Central memory CD8-positive, alpha-beta T cell (primary cell): Measurements from ENCODE around the gene KCNIP1.

Experiments used
- ATAC-seq: fragments of 150-1000 bp; cut with Tn5 transposase; replicated peaks from 2 replicates; pipeline ENCODE4 v1.10.0; 2022; ENCODE audit warnings: mild to moderate bottlenecking, moderate FRiP score, moderate number of reproducible peaks; ENCODE audit not compliant: poor library complexity, severe bottlenecking; ENCODE audit errors: extremely low read depth
- DNase-seq, 2 donors: peaks; one replicate each; pipeline ENCODE4 v3.0.0; 2021; ENCODE audit warnings: low spot score in 2 of 2
- H3K27ac Mint-ChIP-seq: one replicate; pipeline ENCODE4 v1.8.0; 2022; ENCODE audit warnings: low read depth, mild to moderate bottlenecking, moderate library complexity, mixed read lengths
- H3K27me3 Mint-ChIP-seq: one replicate; pipeline ENCODE4 v1.8.0; 2022; ENCODE audit warnings: mixed read lengths
- H3K36me3 Mint-ChIP-seq: one replicate; pipeline ENCODE4 v1.8.0; 2022; ENCODE audit warnings: mild to moderate bottlenecking, moderate library complexity, mixed read lengths; ENCODE audit not compliant: insufficient read depth
- H3K4me1 Mint-ChIP-seq: one replicate; pipeline ENCODE4 v1.8.0; 2022; ENCODE audit warnings: mixed read lengths
- H3K4me3 Mint-ChIP-seq: one replicate; pipeline ENCODE4 v1.8.0; 2022; ENCODE audit warnings: mild to moderate bottlenecking, moderate library complexity, mixed read lengths
- H3K9me3 Mint-ChIP-seq: one replicate; pipeline ENCODE4 v1.8.0; 2022; ENCODE audit warnings: mixed read lengths

Gene KCNIP1

DNA sequence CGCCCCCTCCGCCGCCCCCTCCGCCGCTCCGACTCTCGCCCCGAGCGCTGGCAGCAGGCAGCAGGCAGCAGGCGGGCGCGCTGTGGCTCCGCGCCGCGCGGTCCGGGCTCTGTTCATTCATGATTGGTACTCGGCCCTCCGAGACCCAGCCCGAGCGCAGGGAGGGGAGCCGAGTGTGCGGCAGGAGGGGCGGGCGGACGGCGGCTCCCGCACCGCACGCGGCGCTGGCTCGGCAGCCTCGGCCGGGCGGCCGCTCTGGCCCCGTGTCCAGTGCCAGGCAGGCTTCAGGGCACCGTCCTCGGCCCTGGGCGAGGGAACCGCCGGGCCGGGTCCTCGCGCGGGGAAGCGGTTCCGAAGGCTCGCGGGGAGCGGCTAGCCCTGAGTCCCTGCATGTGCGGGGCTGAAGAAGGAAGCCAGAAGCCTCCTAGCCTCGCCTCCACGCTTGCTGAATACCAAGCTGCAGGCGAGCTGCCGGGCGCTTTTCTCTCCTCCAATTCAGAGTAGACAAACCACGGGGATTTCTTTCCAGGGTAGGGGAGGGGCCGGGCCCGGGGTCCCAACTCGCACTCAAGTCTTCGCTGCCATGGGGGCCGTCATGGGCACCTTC is at the start of gene KCNIP1:
KCNIP1 (plus strand) TSS at position 31 of the 607 bp plus-strand sequence.
- H3K9me3 Mint-ChIP-seq: no peaks in the 10 kb centered on the region

DNA sequence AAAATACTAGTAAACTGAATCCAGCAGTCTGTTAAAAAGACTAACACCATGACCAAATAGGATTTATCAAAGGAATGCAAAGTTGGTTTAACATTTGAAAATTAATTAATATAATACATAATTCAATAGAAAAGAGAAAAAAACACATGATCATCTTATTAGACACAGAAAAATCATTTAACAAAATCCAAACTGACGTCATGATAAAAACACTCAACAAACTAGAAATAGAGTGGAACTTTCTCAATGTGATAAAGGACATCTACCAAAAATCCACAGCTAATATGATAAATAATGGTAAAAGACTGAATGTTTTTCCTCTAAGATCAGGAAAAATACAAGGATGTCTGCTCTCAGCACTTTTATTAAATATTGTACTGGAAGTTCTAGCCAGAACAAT is 40.4 kb upstream of the KCNIP1 start:
- ATAC-seq: no peak
- H3K27me3 Mint-ChIP-seq: peaks cover 40% of the 10 kb centered on the region
- no peak overlapping the region for H3K27ac Mint-ChIP-seq
- H3K9me3 Mint-ChIP-seq: no peaks in the 10 kb centered on the region
- no peak for DNase-seq
- H3K4me3 Mint-ChIP-seq: no peak overlapping the region
- H3K36me3 Mint-ChIP-seq: no peaks in the 10 kb centered on the region
- H3K4me1 Mint-ChIP-seq: no peaks in the 10 kb centered on the region

More for the DNA sequence above, at the start of gene KCNIP1:
- Mint-ChIP-seq H3K27ac (no peak within 1 kb of the TSS), H3K36me3 (no peaks in the 10 kb centered on the region), H3K27me3 (peaks cover 88% of the 10 kb centered on the region), H3K4me1 (no peaks in the 10 kb centered on the region), H3K4me3 (no peak within 1 kb of the TSS)
- DNase-seq (no peak), ATAC-seq (no peak)

DNA sequence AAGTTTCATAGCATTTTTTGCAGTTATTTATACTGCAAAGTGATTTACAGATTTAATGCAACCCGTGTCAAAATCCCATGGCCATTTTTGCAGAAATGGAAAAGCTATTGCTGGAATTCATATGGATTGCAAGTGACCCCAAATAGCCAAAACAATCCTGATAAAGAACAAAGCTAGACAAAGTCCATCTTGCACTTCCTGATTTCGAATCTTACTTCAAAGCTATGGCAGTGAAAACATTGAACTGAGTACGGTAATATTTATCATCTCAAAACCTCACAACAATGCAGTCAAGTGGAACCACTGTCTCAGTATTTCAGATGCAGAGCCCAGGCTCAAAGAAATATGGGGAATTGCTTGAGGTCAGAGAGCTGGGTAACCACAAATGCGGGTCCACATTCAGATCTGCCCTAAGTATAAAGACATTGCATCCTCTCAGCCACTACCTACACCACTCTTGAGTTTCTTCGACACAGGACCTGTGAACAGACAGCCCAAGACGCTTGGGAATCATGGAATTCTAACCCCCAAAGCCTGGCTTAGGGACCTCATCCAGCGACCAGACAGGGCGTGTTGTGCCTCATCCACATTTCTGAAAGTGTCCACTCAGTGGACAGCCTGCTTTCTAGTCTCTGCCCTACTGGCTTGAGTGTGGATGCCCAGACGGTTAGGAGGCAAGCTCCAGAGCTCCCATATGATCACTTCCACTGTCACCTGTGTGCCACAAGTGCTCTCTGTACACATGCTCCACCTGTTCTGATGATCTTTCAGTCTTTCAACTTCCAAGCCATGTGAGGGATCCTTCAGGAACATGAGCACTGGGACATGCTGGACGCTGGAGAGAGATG is 39.3 kb upstream of the KCNIP1 start:
- Mint-ChIP-seq H3K36me3 (no peaks in the 10 kb centered on the region), H3K27ac (no peak overlapping the region), H3K27me3 (peaks cover 34% of the 10 kb centered on the region), H3K4me3 (no peak overlapping the region), H3K9me3 (no peaks in the 10 kb centered on the region), H3K4me1 (no peaks in the 10 kb centered on the region)
- ATAC-seq (no peak), DNase-seq (no peak)

DNA sequence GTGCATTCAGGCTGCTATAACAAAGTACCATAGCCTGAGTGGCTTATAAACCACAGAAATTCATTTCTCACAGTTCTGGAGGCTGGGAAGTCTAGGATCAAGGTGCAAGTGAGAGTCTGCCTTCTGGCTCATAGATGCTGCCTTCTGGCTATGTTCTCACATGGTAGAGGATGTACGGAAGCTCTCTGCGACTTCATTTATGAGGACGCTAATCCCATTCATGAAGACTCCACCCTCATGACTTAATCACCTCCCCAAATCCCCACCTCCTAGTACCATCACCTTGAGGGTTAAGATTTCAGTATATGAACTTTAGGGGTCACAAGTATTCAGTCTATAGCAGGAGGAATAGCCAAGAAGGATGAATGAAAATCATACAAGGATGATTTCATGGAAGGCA is 37.3 kb upstream of the KCNIP1 start:
- H3K9me3 Mint-ChIP-seq: no peaks in the 10 kb centered on the region
- no peaks in the 10 kb centered on the region for H3K4me1 Mint-ChIP-seq
- no peaks in the 10 kb centered on the region for H3K36me3 Mint-ChIP-seq
- DNase-seq: no peak
- ATAC-seq: no peak
- peaks cover 29% of the 10 kb centered on the region for H3K27me3 Mint-ChIP-seq
- H3K27ac Mint-ChIP-seq: no peak overlapping the region
- H3K4me3 Mint-ChIP-seq: no peak overlapping the region

DNA sequence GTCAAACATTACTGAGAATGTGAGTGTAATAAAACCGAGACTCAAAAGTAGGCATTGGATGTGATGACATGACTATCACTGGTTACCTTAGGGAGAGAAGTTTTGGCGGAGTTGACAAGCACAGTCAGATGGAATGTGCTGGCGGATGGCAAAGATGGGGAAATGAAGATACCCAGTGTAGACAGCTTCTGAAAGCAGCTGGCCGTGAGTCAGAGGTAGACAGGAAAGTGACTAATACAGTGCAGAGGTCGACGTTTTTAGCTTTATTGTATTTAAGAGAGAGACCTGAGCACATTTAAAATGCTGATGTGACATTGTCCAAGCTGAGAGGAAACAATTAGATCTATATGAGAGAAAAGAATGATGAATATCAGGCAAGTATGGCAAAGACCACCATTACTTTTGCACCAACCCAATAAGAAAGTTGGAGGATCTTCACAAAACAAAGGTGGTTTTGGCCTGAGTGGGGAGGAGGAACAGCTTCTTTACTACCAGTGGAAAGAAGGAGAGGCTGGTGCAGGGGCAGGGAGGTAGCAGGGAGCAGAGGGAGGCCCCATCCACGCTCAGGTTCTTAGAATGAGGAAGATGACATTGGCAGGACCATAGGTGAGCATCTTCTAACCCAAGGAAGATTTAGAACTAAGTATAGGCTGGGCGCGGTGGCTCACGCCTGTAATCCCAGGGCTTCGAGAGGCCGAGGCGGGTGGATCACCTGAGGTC is 36.7 kb upstream of the KCNIP1 start:
- DNase-seq (no peak), ATAC-seq (no peak)
- H3K27me3 Mint-ChIP-seq: peaks cover 23% of the 10 kb centered on the region
- no peaks in the 10 kb centered on the region for H3K9me3 Mint-ChIP-seq
- H3K4me3 Mint-ChIP-seq: no peak overlapping the region
- H3K36me3 Mint-ChIP-seq: no peaks in the 10 kb centered on the region
- H3K4me1 Mint-ChIP-seq: no peaks in the 10 kb centered on the region
- H3K27ac Mint-ChIP-seq: no peak overlapping the region

DNA sequence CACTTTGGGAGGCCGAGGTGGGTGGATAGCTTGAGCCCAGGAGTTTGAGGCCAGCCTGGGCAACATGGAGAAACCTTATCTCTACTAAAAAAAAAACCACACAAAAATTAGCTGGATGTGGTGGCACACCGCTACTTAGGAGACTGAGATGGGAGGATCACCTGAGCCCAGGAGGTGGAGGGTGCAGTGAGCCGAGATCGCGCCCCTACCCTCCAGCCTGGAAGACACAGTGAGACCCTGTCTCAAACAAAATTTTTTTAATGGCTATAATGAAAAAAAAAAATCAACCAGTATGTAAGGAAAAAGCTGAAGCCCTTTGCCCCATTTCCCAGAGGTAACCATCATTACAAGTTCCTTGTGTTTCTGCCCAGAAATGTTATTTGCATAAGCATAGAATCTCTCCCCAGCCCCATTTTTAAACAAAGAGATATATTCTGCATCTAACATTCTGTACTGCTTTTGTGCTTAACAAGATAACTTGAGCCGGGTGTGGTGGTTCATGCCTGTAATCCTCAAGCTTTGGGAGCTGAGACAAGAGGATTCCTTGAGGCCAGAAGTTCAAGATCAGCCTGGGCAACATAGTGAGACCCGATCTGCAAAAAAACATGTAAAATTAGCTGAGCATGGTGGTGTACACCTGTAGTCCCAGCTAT is 35.1 kb upstream of the KCNIP1 start:
- H3K27ac Mint-ChIP-seq: no peak overlapping the region
- no peak for ATAC-seq
- H3K4me1 Mint-ChIP-seq: no peaks in the 10 kb centered on the region
- no peak overlapping the region for H3K4me3 Mint-ChIP-seq
- H3K9me3 Mint-ChIP-seq: no peaks in the 10 kb centered on the region
- no peak for DNase-seq
- H3K27me3 Mint-ChIP-seq: peaks cover 34% of the 10 kb centered on the region
- H3K36me3 Mint-ChIP-seq: no peaks in the 10 kb centered on the region

DNA sequence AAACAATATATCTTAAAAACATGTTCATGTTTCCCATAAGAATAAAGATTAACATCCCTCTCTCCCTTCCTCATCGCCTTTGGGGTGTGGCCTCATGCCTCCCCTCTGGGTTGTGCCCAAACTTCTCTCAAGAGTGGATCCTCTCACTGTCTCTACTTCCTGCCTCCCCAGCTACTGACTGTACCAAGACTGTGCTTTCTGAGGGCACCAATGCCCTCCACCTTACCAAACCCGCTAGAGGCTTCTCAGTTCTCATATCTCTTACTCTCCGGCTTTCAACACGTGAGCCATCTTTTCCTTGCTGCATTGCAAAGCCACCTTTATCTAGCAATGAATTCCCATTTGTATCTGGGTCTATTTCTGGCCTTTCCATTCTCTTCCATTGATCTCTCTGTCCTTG is 34.4 kb upstream of the KCNIP1 start:
- Mint-ChIP-seq H3K27me3 (peaks cover 39% of the 10 kb centered on the region), H3K9me3 (no peaks in the 10 kb centered on the region), H3K27ac (no peak overlapping the region), H3K4me3 (no peak overlapping the region), H3K36me3 (no peaks in the 10 kb centered on the region), H3K4me1 (no peaks in the 10 kb centered on the region)
- no peak for ATAC-seq
- DNase-seq: no peak

DNA sequence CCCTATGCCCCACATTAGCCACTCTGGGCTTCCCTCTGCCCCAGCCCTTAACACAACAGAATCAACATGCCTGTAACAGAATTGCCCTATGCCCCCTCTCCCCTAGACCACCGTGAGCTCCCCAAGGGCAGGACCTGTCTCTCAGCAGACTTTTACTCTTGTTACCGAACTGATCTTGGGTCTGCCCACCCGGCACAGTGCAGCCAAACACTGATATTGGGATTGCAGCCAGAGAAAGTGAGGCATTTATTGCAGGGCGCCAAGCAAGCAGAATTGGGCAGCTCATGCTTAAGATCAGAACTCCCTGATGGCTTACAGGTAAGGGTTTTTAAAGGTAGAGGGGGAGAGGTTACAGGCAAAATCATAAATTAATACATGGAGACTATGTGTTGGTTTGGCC is 33.5 kb upstream of the KCNIP1 start:
- Mint-ChIP-seq H3K9me3 (no peaks in the 10 kb centered on the region), H3K27me3 (peaks cover 48% of the 10 kb centered on the region), H3K4me1 (no peaks in the 10 kb centered on the region), H3K36me3 (no peaks in the 10 kb centered on the region), H3K4me3 (no peak overlapping the region), H3K27ac (no peak overlapping the region)
- DNase-seq (no peak), ATAC-seq (no peak)

DNA sequence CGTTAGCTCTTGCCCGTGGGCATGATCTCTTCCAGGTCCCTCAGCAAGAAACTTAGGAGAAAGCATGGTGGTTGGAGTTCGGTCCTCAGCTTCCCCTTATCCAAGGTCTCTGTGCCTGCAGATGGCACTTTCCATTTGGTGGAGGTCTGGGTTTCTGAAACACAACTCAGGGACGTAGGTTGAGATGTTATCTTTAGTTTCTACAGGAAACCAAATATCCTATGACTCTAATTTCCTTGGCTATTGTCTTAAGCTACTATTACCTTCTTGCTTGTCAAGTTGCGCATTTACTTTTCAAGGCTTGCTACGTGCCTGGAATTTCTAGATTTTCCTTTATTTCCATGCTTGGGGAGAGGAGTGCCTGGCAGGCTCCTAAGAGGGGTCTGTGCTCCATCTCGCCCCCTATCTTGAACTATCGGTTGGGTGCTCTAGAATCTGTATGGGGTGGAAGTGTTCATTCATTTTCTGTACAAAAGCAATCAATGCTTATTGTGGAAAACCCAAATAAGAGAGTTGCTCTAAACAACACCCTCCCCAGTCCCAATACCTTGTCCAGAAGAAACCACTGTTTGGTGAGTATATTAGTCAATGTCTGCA is 32.9 kb upstream of the KCNIP1 start:
- Mint-ChIP-seq H3K4me3 (no peak overlapping the region), H3K27me3 (peaks cover 52% of the 10 kb centered on the region), H3K36me3 (no peaks in the 10 kb centered on the region), H3K27ac (no peak overlapping the region), H3K4me1 (no peaks in the 10 kb centered on the region), H3K9me3 (no peaks in the 10 kb centered on the region)
- DNase-seq (no peak), ATAC-seq (no peak)

DNA sequence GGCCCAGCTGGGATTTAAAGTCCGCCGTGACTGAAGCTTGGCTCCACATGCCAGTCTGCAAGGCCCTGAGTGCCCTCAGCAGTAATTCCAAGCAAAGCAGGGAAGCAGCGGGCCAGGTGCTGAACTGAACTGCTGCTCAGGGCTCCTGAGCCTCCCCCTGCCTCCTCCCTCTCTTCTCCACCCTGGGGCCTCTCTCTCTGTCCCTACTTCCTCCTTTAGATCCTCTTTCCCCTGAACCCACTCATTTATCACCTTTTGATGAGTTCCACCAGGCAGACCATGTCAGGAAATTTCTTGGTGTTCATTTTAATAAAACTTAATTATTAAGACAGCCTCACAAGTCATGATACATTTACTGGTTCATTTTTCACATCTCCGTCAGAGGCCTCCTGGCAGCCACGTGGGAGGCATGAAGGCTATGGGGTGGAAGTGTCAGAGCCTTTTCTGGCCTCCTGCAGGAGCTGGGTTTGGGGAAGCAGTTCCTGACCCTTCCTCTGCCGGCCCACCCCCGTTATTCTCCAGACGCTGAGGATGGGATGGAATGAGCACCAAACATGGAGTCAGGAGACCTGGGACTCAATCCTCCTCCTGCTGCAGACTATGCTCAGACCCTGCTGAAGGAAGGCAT is 32.2 kb upstream of the KCNIP1 start:
- no peaks in the 10 kb centered on the region for H3K9me3 Mint-ChIP-seq
- H3K4me1 Mint-ChIP-seq: no peaks in the 10 kb centered on the region
- no peak overlapping the region for H3K27ac Mint-ChIP-seq
- peaks cover 60% of the 10 kb centered on the region for H3K27me3 Mint-ChIP-seq
- H3K4me3 Mint-ChIP-seq: no peak overlapping the region
- ATAC-seq (no peak), DNase-seq (no peak)
- no peaks in the 10 kb centered on the region for H3K36me3 Mint-ChIP-seq

DNA sequence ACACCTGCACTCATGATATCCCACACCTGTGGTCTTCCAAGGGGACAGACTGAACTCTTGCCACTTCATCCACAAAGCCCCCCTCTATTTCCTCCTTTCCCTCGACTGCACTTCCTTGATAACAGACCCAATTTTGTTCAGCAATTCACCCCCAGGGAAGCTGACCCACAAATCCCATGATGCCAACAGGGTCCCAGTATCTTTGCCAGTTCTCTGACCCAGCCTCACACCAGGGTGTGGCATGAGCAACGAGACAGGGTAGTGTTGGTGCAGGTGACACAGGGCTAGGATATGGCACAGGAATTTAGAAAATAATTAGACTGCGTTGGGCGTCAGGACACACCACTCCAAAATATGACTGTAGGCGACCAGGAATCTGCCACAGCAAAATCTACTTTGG is 30.2 kb upstream of the KCNIP1 start:
- Mint-ChIP-seq H3K36me3 (no peaks in the 10 kb centered on the region), H3K9me3 (no peaks in the 10 kb centered on the region), H3K27me3 (peaks cover 72% of the 10 kb centered on the region), H3K4me3 (no peak overlapping the region), H3K27ac (no peak overlapping the region), H3K4me1 (no peaks in the 10 kb centered on the region)
- ATAC-seq: no peak
- no peak for DNase-seq
